Measurements from ENCODE around the gene HSD17B1. TPM values are rescaled to one million over a fixed set of nuclear protein-coding genes. Genes with fewer than 3 reads are reported as not detected.

The HSD17B1 gene
- total RNA-seq, 1 donor from 2014 or later = 1.5 TPM

DNA sequence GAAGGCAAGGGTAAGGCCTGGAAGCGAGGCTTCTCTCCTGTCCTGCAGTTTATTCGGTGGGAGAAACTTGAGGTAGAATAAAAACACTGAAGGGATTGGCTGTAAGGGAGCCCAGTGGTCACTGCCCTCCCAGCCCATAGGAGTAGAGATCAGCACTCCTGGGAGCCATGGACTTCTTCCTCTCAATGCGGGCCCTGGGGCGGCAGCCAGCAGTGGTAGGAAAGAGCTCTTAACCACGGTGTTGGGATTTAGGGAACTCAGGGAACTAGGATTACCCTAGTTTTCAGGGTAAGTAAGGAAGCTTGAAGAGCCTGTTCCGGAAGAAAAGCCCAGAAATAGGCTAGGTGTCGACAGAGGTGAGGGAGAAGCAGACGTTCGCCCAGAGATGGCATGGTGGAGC lies 40.5 kb upstream of the HSD17B1 start:
- no peak overlapping the region for H3K9ac ChIP-seq (ENCODE audit: low read length)
- H3K27me3 Mint-ChIP-seq (ENCODE audit: low read depth, unreplicated experiment) = no peaks in the 10 kb centered on the region
- no peaks in the 10 kb centered on the region for H3K9me3 ChIP-seq (ENCODE audit: insufficient read depth, low read depth, low read length)
- no peaks in the 10 kb centered on the region for H3K27me3 ChIP-seq (ENCODE audit: insufficient read depth, low read length)
- H3K4me1 ChIP-seq (ENCODE audit: insufficient read depth, low read length) = peaks cover 5% of the 10 kb centered on the region
- no peak for FAIRE-seq
- H3K36me3 ChIP-seq (ENCODE audit: insufficient read depth, low read length) = peaks cover 15% of the 10 kb centered on the region
- no peak overlapping the region for H2AFZ ChIP-seq (ENCODE audit: low read depth, low read length)
- no peaks in the 10 kb centered on the region for H4K20me1 ChIP-seq (ENCODE audit: insufficient read depth, low read length)
- no peak overlapping the region for H3K4me3 ChIP-seq (ENCODE audit: insufficient read depth, low read depth, low read length)
- peaks cover 38% of the 10 kb centered on the region for H3K36me3 Mint-ChIP-seq (ENCODE audit: low read depth, unreplicated experiment)
- H3K9me3 Mint-ChIP-seq (ENCODE audit: unreplicated experiment) = no peaks in the 10 kb centered on the region
- no peak for TF ChIP-seq EZH2 (IDR thresholded peaks at IDR 0.05; ENCODE audit: insufficient read depth, low read length)
- TF ChIP-seq, protein P1, sequence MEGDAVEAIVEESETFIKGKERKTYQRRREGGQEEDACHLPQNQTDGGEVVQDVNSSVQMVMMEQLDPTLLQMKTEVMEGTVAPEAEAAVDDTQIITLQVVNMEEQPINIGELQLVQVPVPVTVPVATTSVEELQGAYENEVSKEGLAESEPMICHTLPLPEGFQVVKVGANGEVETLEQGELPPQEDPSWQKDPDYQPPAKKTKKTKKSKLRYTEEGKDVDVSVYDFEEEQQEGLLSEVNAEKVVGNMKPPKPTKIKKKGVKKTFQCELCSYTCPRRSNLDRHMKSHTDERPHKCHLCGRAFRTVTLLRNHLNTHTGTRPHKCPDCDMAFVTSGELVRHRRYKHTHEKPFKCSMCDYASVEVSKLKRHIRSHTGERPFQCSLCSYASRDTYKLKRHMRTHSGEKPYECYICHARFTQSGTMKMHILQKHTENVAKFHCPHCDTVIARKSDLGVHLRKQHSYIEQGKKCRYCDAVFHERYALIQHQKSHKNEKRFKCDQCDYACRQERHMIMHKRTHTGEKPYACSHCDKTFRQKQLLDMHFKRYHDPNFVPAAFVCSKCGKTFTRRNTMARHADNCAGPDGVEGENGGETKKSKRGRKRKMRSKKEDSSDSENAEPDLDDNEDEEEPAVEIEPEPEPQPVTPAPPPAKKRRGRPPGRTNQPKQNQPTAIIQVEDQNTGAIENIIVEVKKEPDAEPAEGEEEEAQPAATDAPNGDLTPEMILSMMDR (IDR thresholded peaks at IDR 0.05; ENCODE audit: insufficient read depth, low read depth, low read length) = no peak
- no peak overlapping the region for H3K27ac Mint-ChIP-seq (ENCODE audit: unreplicated experiment)
- no peak overlapping the region for H3K4me3 Mint-ChIP-seq (ENCODE audit: unreplicated experiment)
- no peak for DNase-seq (ENCODE audit: low read depth)
- H3K79me2 ChIP-seq (ENCODE audit: insufficient read depth, low read length) = no peaks in the 10 kb centered on the region
- peaks cover 32% of the 10 kb centered on the region for H3K4me1 Mint-ChIP-seq (ENCODE audit: low read depth, unreplicated experiment)
- no peak overlapping the region for H3K4me2 ChIP-seq (ENCODE audit: low read length)
- no peak overlapping the region for H3K27ac ChIP-seq (ENCODE audit: low read depth, low read length)

GRCh38 chr17:42512733-42513251 lies 39.9 kb upstream of the HSD17B1 start:
- no peaks in the 10 kb centered on the region for H3K9me3 Mint-ChIP-seq (ENCODE audit: unreplicated experiment)
- Histone ChIP-seq H3K4me2 (ENCODE audit: low read length) (no peak overlapping the region), H3K79me2 (ENCODE audit: insufficient read depth, low read length) (no peaks in the 10 kb centered on the region), H3K4me1 (ENCODE audit: insufficient read depth, low read length) (peaks cover 11% of the 10 kb centered on the region), H4K20me1 (ENCODE audit: insufficient read depth, low read length) (no peaks in the 10 kb centered on the region), H3K9ac (ENCODE audit: low read length) (no peak overlapping the region), H3K27me3 (ENCODE audit: insufficient read depth, low read length) (no peaks in the 10 kb centered on the region), H2AFZ (ENCODE audit: low read depth, low read length) (no peak overlapping the region), H3K36me3 (ENCODE audit: insufficient read depth, low read length) (peaks cover 14% of the 10 kb centered on the region), H3K9me3 (ENCODE audit: insufficient read depth, low read depth, low read length) (no peaks in the 10 kb centered on the region), H3K27ac (ENCODE audit: low read depth, low read length) (no peak overlapping the region), H3K4me3 (ENCODE audit: insufficient read depth, low read depth, low read length) (no peak overlapping the region)
- DNase-seq (ENCODE audit: low read depth) (no peak), FAIRE-seq (no peak)
- no peak overlapping the region for H3K27ac Mint-ChIP-seq (ENCODE audit: unreplicated experiment)
- no peak overlapping the region for H3K4me3 Mint-ChIP-seq (ENCODE audit: unreplicated experiment)
- no peaks in the 10 kb centered on the region for H3K27me3 Mint-ChIP-seq (ENCODE audit: low read depth, unreplicated experiment)
- TF ChIP-seq, protein P1 (IDR thresholded peaks at IDR 0.05; ENCODE audit: insufficient read depth, low read depth, low read length) = no peak
- TF ChIP-seq EZH2 (IDR thresholded peaks at IDR 0.05; ENCODE audit: insufficient read depth, low read length) = no peak
- peaks cover 36% of the 10 kb centered on the region for H3K36me3 Mint-ChIP-seq (ENCODE audit: low read depth, unreplicated experiment)
- peaks cover 35% of the 10 kb centered on the region for H3K4me1 Mint-ChIP-seq (ENCODE audit: low read depth, unreplicated experiment)

GRCh38 chr17:42513686-42514085 lies 39.0 kb upstream of the HSD17B1 start:
- Histone ChIP-seq H3K4me3 (ENCODE audit: insufficient read depth, low read depth, low read length) (no peak overlapping the region), H3K36me3 (ENCODE audit: insufficient read depth, low read length) (peaks cover 12% of the 10 kb centered on the region), H4K20me1 (ENCODE audit: insufficient read depth, low read length) (no peaks in the 10 kb centered on the region), H3K9me3 (ENCODE audit: insufficient read depth, low read depth, low read length) (no peaks in the 10 kb centered on the region), H3K79me2 (ENCODE audit: insufficient read depth, low read length) (no peaks in the 10 kb centered on the region), H3K4me1 (ENCODE audit: insufficient read depth, low read length) (peaks cover 20% of the 10 kb centered on the region), H2AFZ (ENCODE audit: low read depth, low read length) (no peak overlapping the region), H3K9ac (ENCODE audit: low read length) (no peak overlapping the region), H3K27ac (ENCODE audit: low read depth, low read length) (no peak overlapping the region), H3K27me3 (ENCODE audit: insufficient read depth, low read length) (no peaks in the 10 kb centered on the region), H3K4me2 (ENCODE audit: low read length) (no peak overlapping the region)
- FAIRE-seq (no peak), DNase-seq (ENCODE audit: low read depth) (no peak)
- Mint-ChIP-seq H3K27me3 (ENCODE audit: low read depth, unreplicated experiment) (no peaks in the 10 kb centered on the region), H3K4me3 (ENCODE audit: unreplicated experiment) (no peak overlapping the region), H3K27ac (ENCODE audit: unreplicated experiment) (peak overlapping the region; percentile 66), H3K36me3 (ENCODE audit: low read depth, unreplicated experiment) (peaks cover 29% of the 10 kb centered on the region), H3K4me1 (ENCODE audit: low read depth, unreplicated experiment) (peaks cover 35% of the 10 kb centered on the region), H3K9me3 (ENCODE audit: unreplicated experiment) (no peaks in the 10 kb centered on the region)
- TF ChIP-seq, protein P1 (IDR thresholded peaks at IDR 0.05; ENCODE audit: insufficient read depth, low read depth, low read length) = no peak

All from astrocyte (in vitro differentiated cells and primary cell).